Psoas muscle (tissue), 8 donors: ENCODE data around the gene TP53I11. TPM values are rescaled to one million over a fixed set of nuclear protein-coding genes. Genes with fewer than 3 reads are reported as not detected.

ENCODE experiments used
- ATAC-seq, 4 donors: fragments of 200-7000 bp; cut with Tn5 transposase; one replicate each; pipeline ENCODE4 v1.9.1; 2020; ENCODE audit warnings: moderate library complexity in 3 of 4, mild to moderate bottlenecking in 2 of 4
- DNase-seq, 2 donors: peaks; one replicate each; pipeline ENCODE4 v3.0.0-alpha.2; 2020
- H3K27ac ChIP-seq: fragments of 200-600 bp; one replicate; pipeline ENCODE4 v1.8.0; 2022
- H3K27me3 ChIP-seq, 3 donors: fragments of 200-600 bp in 1 of 3; one replicate each; pipeline versions ENCODE4 v1.6.1 to v1.8.0; 2013 to 2022; ENCODE audit warnings: low read length in 2 of 3, mild to moderate bottlenecking in 2 of 3, moderate library complexity in 1 of 3; ENCODE audit not compliant: insufficient read depth in 3 of 3
- H3K36me3 ChIP-seq, 2 donors: fragments of 200-600 bp in 1 of 2; one replicate each; pipeline versions ENCODE4 v1.6.1 to v1.8.0; 2013 to 2022; ENCODE audit warnings: low read depth in 1 of 2, mild to moderate bottlenecking in 1 of 2, moderate library complexity in 1 of 2; ENCODE audit not compliant: insufficient read depth in 1 of 2
- H3K4me1 ChIP-seq: fragments of 200-600 bp; one replicate; pipeline ENCODE4 v1.8.0; 2022
- H3K4me3 ChIP-seq: fragments of 200-600 bp; one replicate; pipeline ENCODE4 v1.8.0; 2022; ENCODE audit warnings: mild to moderate bottlenecking
- H3K9me3 ChIP-seq: fragments of 200-600 bp; one replicate; pipeline ENCODE4 v1.8.0; 2022
- CTCF ChIP-seq: fragments of 200-600 bp; IDR thresholded peaks from one replicate; pipeline ENCODE4 v1.8.0; 2022; ENCODE audit warnings: antibody characterized with exemption
- WGBS, 3 donors: extraction: QIAGEN DNeasy Blood & Tissue Kit; methylation state at CpG; one replicate each; pipeline versions ENCODE4 v1.1.6 to v1.1.7; 2013; 5-methylcytosine and 5-hydroxymethylcytosine counted together
- intact Hi-C, 2 donors: fragments of 100-400 bp; cut with DNase I; formaldehyde crosslinking; loops; one replicate each; pipeline versions ENCODE4 v1.11.0 to v1.14.2; 2022
- polyA plus RNA-seq, 3 donors: library from polyadenylated mRNA; stranded (reverse); fragments of 200-250 nt; gene quantifications; one replicate each; pipeline ENCODE4 v1.2.3, GENCODE V29; 2013
- total RNA-seq, 4 donors: library from RNA; stranded (reverse); fragmentation: NEBNext Ultra II Directional in 2 of 4; extraction: Animal tissue kit (Norgen Biotek cat#: 25700) in 2 of 4; gene quantifications; one replicate each; pipeline versions ENCODE4 v1.2.1 to v1.2.4, GENCODE V29; 2021 to 2023
- donor health status: healthy with polysubstance abuse.
- donor health status: DM: no; HTN: no; CAD: no; lungs with moderate emphysema.
- donor health status: Bipolar disorder and iron deficiency.
- donor health status: healthy.
- donor health status: DM: yes; HTN: yes; CAD: no.
- donor health status: DM: no; HTN: no; CAD: no.
- donor health status: DM: no; HTN: no; CAD: no.
- donor health status: DM: yes; HTN: yes; CAD: no.

Gene TP53I11
- total and polyA plus RNA-seq, 7 donors, result 4.8 to 16.5 (median 8.3) TPM

GRCh38 chr11:44911029-44911814 is 39.5 kb downstream of the TP53I11 start:
- H3K4me3 ChIP-seq, result no peak overlapping the region
- H3K27ac ChIP-seq, result no peak overlapping the region
- peak; percentile 90 for TF ChIP-seq CTCF
- no peaks in the 10 kb centered on the region for H3K4me1 ChIP-seq
- WGBS, 3 donors, result 23 to 24% (median 23%) methylated on average over 24 of the region's 24 CpGs
- peak; percentile 73 to 82 for DNase-seq
- H3K9me3 ChIP-seq, result no peaks in the 10 kb centered on the region
- intact Hi-C loops, result loop anchor here (1.0 to 5.0 kb wide), 4 partner anchors 182 to 354 kb away; no protein-coding TSS in a partner anchor
- H3K27me3 ChIP-seq, result peaks cover 0 to 3% (median 0%) of the 10 kb centered on the region in 3 donors
- H3K36me3 ChIP-seq, result no peaks in the 10 kb centered on the region
- peak; percentile 81 to 92 (median 86) for ATAC-seq

- no peak for DNase-seq
- 87 to 94% (median 92%) methylated on average over 9 of the region's 9 CpGs for WGBS, 3 donors
- no peak for TF ChIP-seq CTCF
- no peak for ATAC-seq
- H3K27ac ChIP-seq, result no peak overlapping the region
- no peaks in the 10 kb centered on the region for H3K36me3 ChIP-seq
- no peaks in the 10 kb centered on the region for H3K4me1 ChIP-seq
- intact Hi-C loops, result loop anchor here (5.0 kb wide), 2 partner anchors 288 to 353 kb away; no protein-coding TSS in a partner anchor
- no peak overlapping the region for H3K4me3 ChIP-seq
- peaks cover 0 to 3% (median 0%) of the 10 kb centered on the region in 3 donors for H3K27me3 ChIP-seq
- no peaks in the 10 kb centered on the region for H3K9me3 ChIP-seq
Observed at GRCh38 chr11:44910591-44910990, 40.1 kb downstream of the TP53I11 start.

GRCh38 chr11:44909557-44909956 is 41.1 kb downstream of the TP53I11 start:
- Histone ChIP-seq H3K4me1 (no peaks in the 10 kb centered on the region), H3K9me3 (no peaks in the 10 kb centered on the region), H3K4me3 (no peak overlapping the region), H3K36me3 (no peaks in the 10 kb centered on the region), H3K27me3 (peaks cover 0 to 3% (median 0%) of the 10 kb centered on the region in 3 donors), H3K27ac (no peak overlapping the region)
- WGBS, 3 donors, result 86 to 91% (median 89%) methylated on average over 14 of the region's 14 CpGs
- DNase-seq, result no peak
- no peak for TF ChIP-seq CTCF
- intact Hi-C loops, result loop anchor here in 1 of 2 donors (5.0 kb wide), 1 partner anchor 182 kb away; the partner anchor contains the start of gene TSPAN18
- no peak for ATAC-seq

GRCh38 chr11:44906649-44907048 is 44.0 kb downstream of the TP53I11 start:
- H3K4me1 ChIP-seq, result no peaks in the 10 kb centered on the region
- no peaks in the 10 kb centered on the region for H3K9me3 ChIP-seq
- ATAC-seq (no peak), DNase-seq (no peak)
- no peak overlapping the region for H3K27ac ChIP-seq
- TF ChIP-seq CTCF, result no peak
- H3K4me3 ChIP-seq, result no peak overlapping the region
- H3K27me3 ChIP-seq, result peaks cover 0 to 3% (median 2%) of the 10 kb centered on the region in 3 donors
- no peaks in the 10 kb centered on the region for H3K36me3 ChIP-seq
- WGBS, 3 donors, result 57 to 68% (median 63%) methylated on average over 5 of the region's 5 CpGs
- intact Hi-C loops, result loop anchor here in 1 of 2 donors (5.0 kb wide), 1 partner anchor 179 kb away; the partner anchor contains the start of gene TSPAN18
